GM18858 (cell line): Measurements from ENCODE around the gene TUBGCP2.
"Not testable (repeated sequence)": the region's sequence is repeated elsewhere in the genome, so short reads cannot be mapped to it uniquely, and the experiment has no call there.

Experiments used
- ATAC-seq: cut with Tn5 transposase; IDR thresholded peaks from one replicate; pipeline ENCODE4 v1.9.1; 2021; ENCODE audit not compliant: unreplicated experiment

The TUBGCP2 gene

GRCh38 chr10:133268532-133268931 lies 40.1 kb downstream of the TUBGCP2 start:
- no peak for ATAC-seq

GRCh38 chr10:133267829-133268228 lies 40.8 kb downstream of the TUBGCP2 start:
- ATAC-seq, result no peak

- ATAC-seq, result no peak
Measured at GRCh38 chr10:133267293-133267692, 41.4 kb downstream of the TUBGCP2 start.

GRCh38 chr10:133266056-133266795 lies 42.4 kb downstream of the TUBGCP2 start:
- ATAC-seq, result no peak

- ATAC-seq, result not testable (repeated sequence)
Measured at GRCh38 chr10:133265052-133265451, 43.6 kb downstream of the TUBGCP2 start.

GRCh38 chr10:133264461-133264860 lies 44.2 kb downstream of the TUBGCP2 start:
- no peak for ATAC-seq

- no peak for ATAC-seq
Measured at GRCh38 chr10:133263674-133264073, 45.0 kb downstream of the TUBGCP2 start.

GRCh38 chr10:133262696-133263095 lies 46.0 kb downstream of the TUBGCP2 start:
- ATAC-seq, result no peak

GRCh38 chr10:133261726-133262325 lies 46.8 kb downstream of the TUBGCP2 start:
- peak; percentile 27 for ATAC-seq

- ATAC-seq, result peak; percentile 37
Measured at GRCh38 chr10:133260895-133261725, 47.6 kb downstream of the TUBGCP2 start.

GRCh38 chr10:133259602-133259989 lies 49.1 kb downstream of the TUBGCP2 start:
- no peak for ATAC-seq

GRCh38 chr10:133258818-133259601 lies 49.7 kb downstream of the TUBGCP2 start:
- ATAC-seq, result no peak

- ATAC-seq, result no peak
Measured at GRCh38 chr10:133258066-133258817, 50.4 kb downstream of the TUBGCP2 start.

- no peak for ATAC-seq
Measured at GRCh38 chr10:133257489-133258065, 51.1 kb downstream of the TUBGCP2 start.

- ATAC-seq, result no peak
Measured at GRCh38 chr10:133255323-133255722, 53.3 kb downstream of the TUBGCP2 start.

GRCh38 chr10:133254421-133255120 lies 54.1 kb downstream of the TUBGCP2 start:
- no peak for ATAC-seq

- no peak for ATAC-seq
Measured at GRCh38 chr10:133253361-133253955, 55.2 kb downstream of the TUBGCP2 start.

GRCh38 chr10:133252223-133252552 lies 56.5 kb downstream of the TUBGCP2 start:
- ATAC-seq, result no peak
